SK-N-SH treated with all-trans-retinoic acid at 6 μM for 48 hours (cell line): Measurements from ENCODE around the gene DYRK3.

Experiments used
- ATAC-seq: fragments of 200-7000 bp; cut with Tn5 transposase; 3 replicates; pipeline ENCODE4 v1.9.1; 2020; ENCODE audit warnings: mild to moderate bottlenecking, moderate library complexity
- ARNTL ChIP-seq: fragments of 450-650 bp; formaldehyde crosslinking; IDR thresholded peaks from 2 replicates; pipeline ENCODE4 v1.5.0; 2020; ENCODE audit warnings: low read depth, mild to moderate bottlenecking, moderate library complexity, borderline replicate concordance
- BACH2 ChIP-seq: fragments of 250-450 bp; sonication (Bioruptor Pico); IDR thresholded peaks from 2 replicates; pipeline ENCODE4 v1.9.0; 2021; ENCODE audit warnings: mild to moderate bottlenecking, borderline replicate concordance
- CREB5 ChIP-seq: fragments of 250-450 bp; sonication (Bioruptor Pico); IDR thresholded peaks from 2 replicates; pipeline ENCODE4 v1.5.1; 2020; ENCODE audit warnings: low read depth, mild to moderate bottlenecking, moderate library complexity
- ESRRG ChIP-seq: fragments of 250-450 bp; sonication (Bioruptor Pico); IDR thresholded peaks from 2 replicates; pipeline ENCODE4 v1.6.1; 2021; ENCODE audit warnings: mild to moderate bottlenecking
- GLIS3 ChIP-seq: fragments of 250-450 bp; sonication (Bioruptor Pico); IDR thresholded peaks from 2 replicates; pipeline ENCODE4 v1.5.0; 2020; ENCODE audit warnings: mild to moderate bottlenecking, moderate library complexity
- ISL1 ChIP-seq: fragments of 250-450 bp; sonication (Bioruptor Pico); IDR thresholded peaks from 2 replicates; pipeline ENCODE4 v2.1.2; 2022; ENCODE audit warnings: mild to moderate bottlenecking, moderate library complexity
- OSR1 ChIP-seq: fragments of 250-450 bp; sonication (Bioruptor Pico); IDR thresholded peaks from 2 replicates; pipeline ENCODE4 v1.8.0; 2022; ENCODE audit warnings: moderate library complexity, mild to moderate bottlenecking, inconsistent platforms
- POU6F1 ChIP-seq: fragments of 250-450 bp; sonication (Bioruptor Pico); IDR thresholded peaks from 2 replicates; pipeline ENCODE4 v1.8.0; 2021; ENCODE audit warnings: low read depth, mild to moderate bottlenecking, moderate library complexity, borderline replicate concordance
- PPARA ChIP-seq: fragments of 250-450 bp; sonication (Bioruptor Pico); IDR thresholded peaks from 2 replicates; pipeline ENCODE4 v1.5.0; 2020; ENCODE audit warnings: mild to moderate bottlenecking, borderline replicate concordance
- RARB ChIP-seq: fragments of 250-450 bp; sonication (Bioruptor Pico); IDR thresholded peaks from 2 replicates; pipeline ENCODE4 v1.8.0; 2021; ENCODE audit warnings: mild to moderate bottlenecking, moderate library complexity
- SNAI2 ChIP-seq: fragments of 250-450 bp; sonication (Bioruptor Pico); IDR thresholded peaks from 2 replicates; pipeline ENCODE4 v1.5.0; 2020; ENCODE audit warnings: mild to moderate bottlenecking, moderate library complexity
- TCF4 ChIP-seq: fragments of 250-450 bp; sonication (Bioruptor Pico); IDR thresholded peaks from 2 replicates; pipeline ENCODE4 v1.8.0; 2021; ENCODE audit warnings: mild to moderate bottlenecking, moderate library complexity, borderline replicate concordance
- TOX ChIP-seq: fragments of 250-450 bp; sonication (Bioruptor Pico); IDR thresholded peaks from 2 replicates; pipeline ENCODE4 v1.8.0; 2021; ENCODE audit warnings: mild to moderate bottlenecking, moderate library complexity, borderline replicate concordance
- ZC3H10 ChIP-seq: fragments of 250-450 bp; sonication (Bioruptor Pico); IDR thresholded peaks from 2 replicates; pipeline ENCODE4 v1.5.1; 2021; ENCODE audit warnings: mild to moderate bottlenecking, moderate library complexity
- ZFP3 ChIP-seq: fragments of 250-450 bp; sonication (Bioruptor Pico); IDR thresholded peaks from 2 replicates; pipeline ENCODE4 v1.5.0; 2020; ENCODE audit warnings: mild to moderate bottlenecking, moderate library complexity
- ZFP30 ChIP-seq: fragments of 450-650 bp; formaldehyde crosslinking; IDR thresholded peaks from 2 replicates; pipeline ENCODE4 v1.5.0; 2022; ENCODE audit warnings: mild to moderate bottlenecking, moderate library complexity
- ZNF565 ChIP-seq: fragments of 450-650 bp; formaldehyde crosslinking; conservative IDR thresholded peaks from 2 replicates; pipeline ENCODE4 v1.5.0; 2020; ENCODE audit warnings: low read depth, mild to moderate bottlenecking, moderate library complexity
- ZNF70 ChIP-seq: fragments of 450-650 bp; formaldehyde crosslinking; IDR thresholded peaks from 2 replicates; pipeline ENCODE4 v1.5.0; 2020; ENCODE audit warnings: mild to moderate bottlenecking, moderate library complexity
- ZNF8 ChIP-seq: fragments of 450-650 bp; formaldehyde crosslinking; IDR thresholded peaks from 2 replicates; pipeline ENCODE4 v1.5.0; 2020; ENCODE audit warnings: mild to moderate bottlenecking, moderate library complexity
- TF ChIP-seq, protein P1 (sequence below): fragments of 250-450 bp; sonication (Bioruptor Pico); IDR thresholded peaks from 2 replicates; pipeline ENCODE4 v1.8.0; 2020; ENCODE audit warnings: mild to moderate bottlenecking, moderate library complexity, borderline replicate concordance
- TF ChIP-seq, protein P2 (sequence below): fragments of 250-450 bp; sonication (Bioruptor Pico); IDR thresholded peaks from 2 replicates; pipeline ENCODE4 v1.5.0; 2020; ENCODE audit warnings: mild to moderate bottlenecking, moderate library complexity
- TF ChIP-seq, protein P3 (sequence below): fragments of 250-450 bp; sonication (Bioruptor Pico); IDR thresholded peaks from 2 replicates; pipeline ENCODE4 v1.5.1; 2021; ENCODE audit warnings: mild to moderate bottlenecking, moderate library complexity

Gene DYRK3

DNA sequence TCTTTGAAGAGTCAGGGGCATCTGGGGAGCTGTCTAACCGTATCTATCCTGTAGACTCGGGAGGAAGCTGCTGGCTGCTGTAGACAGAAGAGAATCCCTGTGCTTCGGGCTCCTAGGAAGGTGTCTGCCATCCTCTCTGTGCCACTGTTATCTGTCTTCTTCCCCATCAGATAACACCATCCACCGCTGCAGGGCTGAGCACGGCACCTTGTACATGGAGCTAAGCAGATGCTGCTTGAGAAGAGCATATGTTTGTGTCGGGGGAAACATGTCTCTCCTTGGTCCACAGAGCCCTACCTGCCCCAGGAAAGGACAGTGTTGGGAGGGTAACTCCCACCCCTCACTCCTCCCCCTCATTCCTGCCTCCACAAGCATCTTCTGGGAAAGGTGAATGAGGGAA, 48.0 kb downstream of the DYRK3 start (continued):
- TF ChIP-seq ARNTL (CRISPR knock-in tag), result no peak
- TF ChIP-seq ZC3H10, result no peak
- TF ChIP-seq PPARA (CRISPR knock-in tag), result no peak
- TF ChIP-seq, all 23 proteins: peak for 0

GRCh38 chr1:206684003-206684402, 48.7 kb downstream of the DYRK3 start:
- TF ChIP-seq ISL1 (CRISPR knock-in tag), result no peak
- TF ChIP-seq TOX (CRISPR knock-in tag), result no peak
- TF ChIP-seq ZFP30 (CRISPR knock-in tag), result no peak
- TF ChIP-seq ARNTL (CRISPR knock-in tag), result no peak
- TF ChIP-seq ZNF70 (CRISPR knock-in tag), result no peak
- no peak for TF ChIP-seq BACH2 (CRISPR knock-in tag)
- TF ChIP-seq POU6F1 (CRISPR knock-in tag), result no peak
- no peak for TF ChIP-seq GLIS3 (CRISPR knock-in tag)
- no peak for TF ChIP-seq TCF4 (CRISPR knock-in tag)
- TF ChIP-seq PPARA (CRISPR knock-in tag), result no peak
- no peak for ATAC-seq

- TF ChIP-seq ZC3H10, result no peak
- no peak for TF ChIP-seq PPARA (CRISPR knock-in tag)
- no peak for TF ChIP-seq BACH2 (CRISPR knock-in tag)
Measured at GRCh38 chr1:206684478-206685333, 49.4 kb downstream of the DYRK3 start, which contains the start of gene MAPKAPK2. Gene MAPKAPK2 (plus strand): TSS chr1:206684905. CDS start chr1:206685230, 325 bp downstream.

DNA sequence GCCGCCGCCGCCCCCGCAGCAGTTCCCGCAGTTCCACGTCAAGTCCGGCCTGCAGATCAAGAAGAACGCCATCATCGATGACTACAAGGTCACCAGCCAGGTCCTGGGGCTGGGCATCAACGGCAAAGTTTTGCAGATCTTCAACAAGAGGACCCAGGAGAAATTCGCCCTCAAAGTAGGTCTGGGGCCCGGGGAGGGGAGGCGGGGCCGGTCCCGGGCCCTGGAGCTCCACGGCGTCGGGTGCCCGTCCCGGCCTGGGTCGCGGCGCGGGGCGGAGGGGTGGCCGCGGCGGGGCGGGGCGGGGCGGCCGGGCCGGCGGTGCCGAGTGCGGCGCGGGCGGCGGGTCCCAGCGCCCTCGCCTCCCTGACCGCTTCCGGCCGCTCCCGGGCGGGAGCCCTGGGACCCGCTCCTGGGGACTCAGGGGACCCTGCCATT, 50.0 kb downstream of the DYRK3 start:
- TF ChIP-seq ZNF70 (CRISPR knock-in tag), result no peak
- no peak for TF ChIP-seq ZNF8 (CRISPR knock-in tag)
- TF ChIP-seq, protein P1, sequence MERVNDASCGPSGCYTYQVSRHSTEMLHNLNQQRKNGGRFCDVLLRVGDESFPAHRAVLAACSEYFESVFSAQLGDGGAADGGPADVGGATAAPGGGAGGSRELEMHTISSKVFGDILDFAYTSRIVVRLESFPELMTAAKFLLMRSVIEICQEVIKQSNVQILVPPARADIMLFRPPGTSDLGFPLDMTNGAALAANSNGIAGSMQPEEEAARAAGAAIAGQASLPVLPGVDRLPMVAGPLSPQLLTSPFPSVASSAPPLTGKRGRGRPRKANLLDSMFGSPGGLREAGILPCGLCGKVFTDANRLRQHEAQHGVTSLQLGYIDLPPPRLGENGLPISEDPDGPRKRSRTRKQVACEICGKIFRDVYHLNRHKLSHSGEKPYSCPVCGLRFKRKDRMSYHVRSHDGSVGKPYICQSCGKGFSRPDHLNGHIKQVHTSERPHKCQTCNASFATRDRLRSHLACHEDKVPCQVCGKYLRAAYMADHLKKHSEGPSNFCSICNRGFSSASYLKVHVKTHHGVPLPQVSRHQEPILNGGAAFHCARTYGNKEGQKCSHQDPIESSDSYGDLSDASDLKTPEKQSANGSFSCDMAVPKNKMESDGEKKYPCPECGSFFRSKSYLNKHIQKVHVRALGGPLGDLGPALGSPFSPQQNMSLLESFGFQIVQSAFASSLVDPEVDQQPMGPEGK, result no peak
- TF ChIP-seq PPARA (CRISPR knock-in tag), result no peak
- TF ChIP-seq, protein P2, sequence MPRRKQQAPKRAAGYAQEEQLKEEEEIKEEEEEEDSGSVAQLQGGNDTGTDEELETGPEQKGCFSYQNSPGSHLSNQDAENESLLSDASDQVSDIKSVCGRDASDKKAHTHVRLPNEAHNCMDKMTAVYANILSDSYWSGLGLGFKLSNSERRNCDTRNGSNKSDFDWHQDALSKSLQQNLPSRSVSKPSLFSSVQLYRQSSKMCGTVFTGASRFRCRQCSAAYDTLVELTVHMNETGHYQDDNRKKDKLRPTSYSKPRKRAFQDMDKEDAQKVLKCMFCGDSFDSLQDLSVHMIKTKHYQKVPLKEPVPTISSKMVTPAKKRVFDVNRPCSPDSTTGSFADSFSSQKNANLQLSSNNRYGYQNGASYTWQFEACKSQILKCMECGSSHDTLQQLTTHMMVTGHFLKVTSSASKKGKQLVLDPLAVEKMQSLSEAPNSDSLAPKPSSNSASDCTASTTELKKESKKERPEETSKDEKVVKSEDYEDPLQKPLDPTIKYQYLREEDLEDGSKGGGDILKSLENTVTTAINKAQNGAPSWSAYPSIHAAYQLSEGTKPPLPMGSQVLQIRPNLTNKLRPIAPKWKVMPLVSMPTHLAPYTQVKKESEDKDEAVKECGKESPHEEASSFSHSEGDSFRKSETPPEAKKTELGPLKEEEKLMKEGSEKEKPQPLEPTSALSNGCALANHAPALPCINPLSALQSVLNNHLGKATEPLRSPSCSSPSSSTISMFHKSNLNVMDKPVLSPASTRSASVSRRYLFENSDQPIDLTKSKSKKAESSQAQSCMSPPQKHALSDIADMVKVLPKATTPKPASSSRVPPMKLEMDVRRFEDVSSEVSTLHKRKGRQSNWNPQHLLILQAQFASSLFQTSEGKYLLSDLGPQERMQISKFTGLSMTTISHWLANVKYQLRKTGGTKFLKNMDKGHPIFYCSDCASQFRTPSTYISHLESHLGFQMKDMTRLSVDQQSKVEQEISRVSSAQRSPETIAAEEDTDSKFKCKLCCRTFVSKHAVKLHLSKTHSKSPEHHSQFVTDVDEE (CRISPR knock-in tag), result no peak
- TF ChIP-seq ESRRG, result no peak
- no peak for TF ChIP-seq OSR1 (CRISPR knock-in tag)
- no peak for TF ChIP-seq BACH2 (CRISPR knock-in tag)
- no peak for TF ChIP-seq GLIS3 (CRISPR knock-in tag)
- TF ChIP-seq CREB5 (CRISPR knock-in tag), result no peak
- no peak for TF ChIP-seq TCF4 (CRISPR knock-in tag)
- TF ChIP-seq, protein P3, sequence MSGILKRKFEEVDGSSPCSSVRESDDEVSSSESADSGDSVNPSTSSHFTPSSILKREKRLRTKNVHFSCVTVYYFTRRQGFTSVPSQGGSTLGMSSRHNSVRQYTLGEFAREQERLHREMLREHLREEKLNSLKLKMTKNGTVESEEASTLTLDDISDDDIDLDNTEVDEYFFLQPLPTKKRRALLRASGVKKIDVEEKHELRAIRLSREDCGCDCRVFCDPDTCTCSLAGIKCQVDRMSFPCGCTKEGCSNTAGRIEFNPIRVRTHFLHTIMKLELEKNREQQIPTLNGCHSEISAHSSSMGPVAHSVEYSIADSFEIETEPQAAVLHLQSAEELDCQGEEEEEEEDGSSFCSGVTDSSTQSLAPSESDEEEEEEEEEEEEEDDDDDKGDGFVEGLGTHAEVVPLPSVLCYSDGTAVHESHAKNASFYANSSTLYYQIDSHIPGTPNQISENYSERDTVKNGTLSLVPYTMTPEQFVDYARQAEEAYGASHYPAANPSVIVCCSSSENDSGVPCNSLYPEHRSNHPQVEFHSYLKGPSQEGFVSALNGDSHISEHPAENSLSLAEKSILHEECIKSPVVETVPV (CRISPR knock-in tag), result no peak
- TF ChIP-seq ZC3H10, result no peak
- TF ChIP-seq ZFP3 (CRISPR knock-in tag), result no peak
- TF ChIP-seq TOX (CRISPR knock-in tag), result no peak
- TF ChIP-seq ZFP30 (CRISPR knock-in tag), result no peak
- no peak for TF ChIP-seq RARB (CRISPR knock-in tag)
- no peak for TF ChIP-seq ZNF565
- TF ChIP-seq ISL1 (CRISPR knock-in tag), result no peak
- TF ChIP-seq SNAI2 (CRISPR knock-in tag), result no peak
- ATAC-seq, result peak; percentile 46

More at GRCh38 chr1:206684478-206685333, 49.4 kb downstream of the DYRK3 start, which contains the start of gene MAPKAPK2:
- ATAC-seq, result peak; percentile 53
